Mucosa of stomach (tissue), 1 donor: ENCODE data around the gene UFSP1.
"Not testable (repeated sequence)": the region's sequence is repeated elsewhere in the genome, so short reads cannot be mapped to it uniquely, and the experiment has no call there.

ENCODE experiments used
- H3K27me3 ChIP-seq: one replicate; pipeline ENCODE4 v1.7.0; 2013; ENCODE audit warnings: mild to moderate bottlenecking, low read length; ENCODE audit not compliant: control insufficient read depth, insufficient read depth
- H3K36me3 ChIP-seq: one replicate; pipeline ENCODE4 v1.7.0; 2013; ENCODE audit warnings: low read length; ENCODE audit not compliant: control insufficient read depth, insufficient read depth
- H3K4me1 ChIP-seq: one replicate; pipeline ENCODE4 v1.7.0; 2013; ENCODE audit warnings: mild to moderate bottlenecking, low read length; ENCODE audit not compliant: control insufficient read depth, insufficient read depth
- H3K4me3 ChIP-seq: one replicate; pipeline ENCODE4 v1.7.0; 2013; ENCODE audit warnings: low read length
- H3K9ac ChIP-seq: one replicate; pipeline ENCODE4 v1.7.0; 2013; ENCODE audit warnings: mild to moderate bottlenecking, low read length, moderate library complexity
- H3K9me3 ChIP-seq: one replicate; pipeline ENCODE4 v1.7.0; 2013; ENCODE audit warnings: mild to moderate bottlenecking, low read length, moderate library complexity; ENCODE audit not compliant: control insufficient read depth
- donor health status: Pancreatic carcinoma.

Gene UFSP1

GRCh38 chr7:100888988-100889750 is at the start of gene UFSP1:
Gene UFSP1 (minus strand): TSS chr7:100889715. CDS start chr7:100889271, 444 bp downstream.
- Histone ChIP-seq H3K4me3 (peak within 1 kb of the TSS; percentile 36), H3K36me3 (peaks cover 13% of the 10 kb centered on the region), H3K9me3 (no peaks in the 10 kb centered on the region), H3K9ac (peak within 1 kb of the TSS; percentile 62), H3K27me3 (peaks cover 5% of the 10 kb centered on the region), H3K4me1 (peaks cover 30% of the 10 kb centered on the region)

- not testable (repeated sequence) for H3K36me3 ChIP-seq, H3K4me3 ChIP-seq, H3K27me3 ChIP-seq, H3K9ac ChIP-seq, H3K4me1 ChIP-seq, H3K9me3 ChIP-seq
Measured at GRCh38 chr7:100936167-100936566, 46.7 kb upstream of the UFSP1 start.

GRCh38 chr7:100935381-100935780 is 45.9 kb upstream of the UFSP1 start:
- H3K36me3 ChIP-seq, H3K4me3 ChIP-seq, H3K9ac ChIP-seq: not testable (repeated sequence)

GRCh38 chr7:100933734-100934133 is 44.2 kb upstream of the UFSP1 start:
- Histone ChIP-seq H3K9me3 (no peaks in the 10 kb centered on the region), H3K4me1 (peaks cover 4% of the 10 kb centered on the region), H3K27me3 (peaks cover 3% of the 10 kb centered on the region), H3K9ac (no peak overlapping the region), H3K4me3 (no peak overlapping the region), H3K36me3 (no peaks in the 10 kb centered on the region)

More at GRCh38 chr7:100935381-100935780, 45.9 kb upstream of the UFSP1 start:
- H3K4me1 ChIP-seq, H3K9me3 ChIP-seq, H3K27me3 ChIP-seq: not testable (repeated sequence)

GRCh38 chr7:100929808-100930174 is 40.3 kb upstream of the UFSP1 start:
- Histone ChIP-seq H3K4me1 (peaks cover 4% of the 10 kb centered on the region), H3K27me3 (peaks cover 3% of the 10 kb centered on the region), H3K9me3 (no peaks in the 10 kb centered on the region), H3K4me3 (no peak overlapping the region), H3K36me3 (no peaks in the 10 kb centered on the region), H3K9ac (no peak overlapping the region)

- H3K9me3 ChIP-seq, H3K4me1 ChIP-seq, H3K36me3 ChIP-seq, H3K27me3 ChIP-seq, H3K9ac ChIP-seq, H3K4me3 ChIP-seq: not testable (repeated sequence)
Measured at GRCh38 chr7:100923616-100924015, 34.1 kb upstream of the UFSP1 start.

GRCh38 chr7:100921039-100921438 is 31.5 kb upstream of the UFSP1 start:
- peaks cover 4% of the 10 kb centered on the region for H3K4me1 ChIP-seq
- H3K4me3 ChIP-seq = no peak overlapping the region
- no peaks in the 10 kb centered on the region for H3K27me3 ChIP-seq
- no peak overlapping the region for H3K9ac ChIP-seq
- H3K36me3 ChIP-seq = no peaks in the 10 kb centered on the region
- no peaks in the 10 kb centered on the region for H3K9me3 ChIP-seq

GRCh38 chr7:100919779-100920437 is 30.4 kb upstream of the UFSP1 start:
- peaks cover 10% of the 10 kb centered on the region for H3K4me1 ChIP-seq
- not testable (repeated sequence) for H3K27me3 ChIP-seq, H3K36me3 ChIP-seq, H3K9ac ChIP-seq, H3K4me3 ChIP-seq, H3K9me3 ChIP-seq

- peaks cover 12% of the 10 kb centered on the region for H3K4me1 ChIP-seq
- H3K36me3 ChIP-seq, H3K9ac ChIP-seq, H3K4me3 ChIP-seq, H3K9me3 ChIP-seq, H3K27me3 ChIP-seq: not testable (repeated sequence)
Measured at GRCh38 chr7:100919335-100919734, 29.8 kb upstream of the UFSP1 start.

GRCh38 chr7:100914879-100915447 is 25.4 kb upstream of the UFSP1 start:
- Histone ChIP-seq H3K9ac (no peak overlapping the region), H3K4me3 (no peak overlapping the region)

GRCh38 chr7:100914208-100914878 is 24.8 kb upstream of the UFSP1 start:
- Histone ChIP-seq H3K9me3 (no peaks in the 10 kb centered on the region), H3K9ac (no peak overlapping the region), H3K36me3 (no peaks in the 10 kb centered on the region), H3K4me1 (peaks cover 37% of the 10 kb centered on the region), H3K27me3 (no peaks in the 10 kb centered on the region), H3K4me3 (no peak overlapping the region)

More at GRCh38 chr7:100914879-100915447, 25.4 kb upstream of the UFSP1 start:
- no peaks in the 10 kb centered on the region for H3K9me3 ChIP-seq
- H3K36me3 ChIP-seq = no peaks in the 10 kb centered on the region
- no peaks in the 10 kb centered on the region for H3K27me3 ChIP-seq
- H3K4me1 ChIP-seq = peaks cover 35% of the 10 kb centered on the region

GRCh38 chr7:100911484-100911883 is 22.0 kb upstream of the UFSP1 start:
- H3K9ac ChIP-seq = no peak overlapping the region
- no peaks in the 10 kb centered on the region for H3K9me3 ChIP-seq
- H3K27me3 ChIP-seq = no peaks in the 10 kb centered on the region
- H3K36me3 ChIP-seq = no peaks in the 10 kb centered on the region
- no peak overlapping the region for H3K4me3 ChIP-seq
- H3K4me1 ChIP-seq = peaks cover 37% of the 10 kb centered on the region
